Osteoblast (primary cell): ENCODE results near the gene SCYGR8. TPM values are rescaled to one million over a fixed set of nuclear protein-coding genes. Genes with fewer than 3 reads are reported as not detected.
"Not testable (repeated sequence)": the region's sequence is repeated elsewhere in the genome, so short reads cannot be mapped to it uniquely, and the experiment has no call there.

Source experiments
- DNase-seq: peaks from one replicate; pipeline ENCODE4 v3.0.0; 2011; ENCODE audit warnings: low spot score, mixed read lengths; ENCODE audit not compliant: insufficient read length; ENCODE audit errors: missing footprints
- H2AFZ ChIP-seq: 2 replicates; pipeline ENCODE4 v1.6.0; 2011; ENCODE audit warnings: mild to moderate bottlenecking, low read length
- H3K27ac ChIP-seq: 2 replicates; pipeline ENCODE4 v1.5.1; 2011; ENCODE audit warnings: mild to moderate bottlenecking, low read depth, low read length, moderate library complexity
- H3K27me3 ChIP-seq: 2 replicates; pipeline ENCODE4 v1.6.0; 2012; ENCODE audit warnings: mild to moderate bottlenecking, control low read depth, inconsistent platforms, low read length, moderate library complexity; ENCODE audit not compliant: insufficient read depth
- H3K36me3 ChIP-seq: 2 replicates; pipeline ENCODE4 v1.5.1; 2011; ENCODE audit warnings: mild to moderate bottlenecking, low read length, control low read depth, moderate library complexity; ENCODE audit not compliant: insufficient read depth
- H3K4me1 ChIP-seq: 2 replicates; pipeline ENCODE4 v1.5.1; 2011; ENCODE audit warnings: mild to moderate bottlenecking, low read length, control low read depth, moderate library complexity; ENCODE audit not compliant: insufficient read depth
- H3K4me2 ChIP-seq: 2 replicates; pipeline ENCODE4 v1.6.0; 2011; ENCODE audit warnings: mild to moderate bottlenecking, low read length; ENCODE audit not compliant: insufficient read depth
- H3K4me3 ChIP-seq: fragments of 200-600 bp; sonication (generic); 3 replicates; pipeline ENCODE4 v1.5.1; 2012; ENCODE audit warnings: mild to moderate bottlenecking, low read length, inconsistent platforms; ENCODE audit not compliant: insufficient read depth
- H3K79me2 ChIP-seq: 2 replicates; pipeline ENCODE4 v1.6.0; 2012; ENCODE audit warnings: mild to moderate bottlenecking, low read length, control low read depth, inconsistent platforms; ENCODE audit not compliant: insufficient read depth
- H3K9me3 ChIP-seq: 2 replicates; pipeline ENCODE4 v1.5.1; 2011; ENCODE audit warnings: low read depth, low read length, control low read depth
- H4K20me1 ChIP-seq: 2 replicates; pipeline ENCODE4 v1.6.0; 2012; ENCODE audit warnings: mild to moderate bottlenecking, low read length, control low read depth; ENCODE audit not compliant: insufficient read depth
- CTCF ChIP-seq: IDR thresholded peaks from 2 replicates; pipeline ENCODE4 v1.5.1; 2011; ENCODE audit warnings: mild to moderate bottlenecking, low read depth, low read length, moderate library complexity; ENCODE audit errors: extremely low read depth
- total RNA-seq: library from RNA; depleted of rRNA; stranded (reverse); fragments of >200 nt; gene quantifications from 2 replicates; pipeline ENCODE4 v1.2.3, GENCODE V29; 2012

Gene SCYGR8
- total RNA-seq, 1 donor, result not detected

GRCh38 chr2:227720680-227721079 is 25.0 kb upstream of the SCYGR8 start:
- H4K20me1 ChIP-seq, result no peaks in the 10 kb centered on the region
- no peaks in the 10 kb centered on the region for H3K79me2 ChIP-seq
- TF ChIP-seq CTCF, result no peak
- H3K4me1 ChIP-seq, result peaks cover 4% of the 10 kb centered on the region
- peaks cover 11% of the 10 kb centered on the region for H3K27me3 ChIP-seq
- DNase-seq, result no peak
- no peak overlapping the region for H2AFZ ChIP-seq
- H3K9me3 ChIP-seq, result no peaks in the 10 kb centered on the region
- H3K27ac ChIP-seq, result no peak overlapping the region
- no peaks in the 10 kb centered on the region for H3K36me3 ChIP-seq
- H3K4me2 ChIP-seq, result no peak overlapping the region
- no peak overlapping the region for H3K4me3 ChIP-seq

GRCh38 chr2:227722821-227723220 is 22.9 kb upstream of the SCYGR8 start:
- H3K36me3 ChIP-seq, H3K4me2 ChIP-seq, H3K4me3 ChIP-seq, H4K20me1 ChIP-seq, H3K4me1 ChIP-seq, H3K9me3 ChIP-seq, H3K27me3 ChIP-seq, H3K27ac ChIP-seq, H3K79me2 ChIP-seq, H2AFZ ChIP-seq, DNase-seq: not testable (repeated sequence)

- no peaks in the 10 kb centered on the region for H3K4me1 ChIP-seq
- no peak for TF ChIP-seq CTCF
Measured at GRCh38 chr2:227724394-227725039, 21.2 kb upstream of the SCYGR8 start, which contains the start of gene SCYGR6. SCYGR6 (minus strand) TSS chr2:227724757; CDS start chr2:227724757, 0 bp downstream.

GRCh38 chr2:227728035-227728434 is 17.7 kb upstream of the SCYGR8 start, which contains the start of gene SCYGR7:
SCYGR7 (plus strand) TSS chr2:227728335; CDS start chr2:227728335, 0 bp downstream.
- no peaks in the 10 kb centered on the region for H3K79me2 ChIP-seq
- H2AFZ ChIP-seq, result no peak within 1 kb of the TSS
- H4K20me1 ChIP-seq, result no peaks in the 10 kb centered on the region
- peaks cover 5% of the 10 kb centered on the region for H3K27me3 ChIP-seq
- no peaks in the 10 kb centered on the region for H3K36me3 ChIP-seq
- no peak within 1 kb of the TSS for H3K4me3 ChIP-seq
- H3K27ac ChIP-seq, result no peak within 1 kb of the TSS
- no peaks in the 10 kb centered on the region for H3K9me3 ChIP-seq
- H3K4me2 ChIP-seq, result no peak within 1 kb of the TSS
- no peak for TF ChIP-seq CTCF
- no peaks in the 10 kb centered on the region for H3K4me1 ChIP-seq
- DNase-seq, result no peak

More at GRCh38 chr2:227724394-227725039, 21.2 kb upstream of the SCYGR8 start, which contains the start of gene SCYGR6:
- H3K27ac ChIP-seq, result no peak within 1 kb of the TSS
- no peaks in the 10 kb centered on the region for H3K79me2 ChIP-seq
- DNase-seq, result no peak
- H2AFZ ChIP-seq, result no peak within 1 kb of the TSS
- no peak within 1 kb of the TSS for H3K4me2 ChIP-seq
- no peaks in the 10 kb centered on the region for H3K36me3 ChIP-seq
- no peaks in the 10 kb centered on the region for H3K27me3 ChIP-seq
- no peaks in the 10 kb centered on the region for H4K20me1 ChIP-seq
- no peaks in the 10 kb centered on the region for H3K9me3 ChIP-seq
- no peak within 1 kb of the TSS for H3K4me3 ChIP-seq
